GM12878 (cell line): ENCODE results near the gene ARVCF. TPM values are rescaled to one million over a fixed set of nuclear protein-coding genes. Genes with fewer than 3 reads are reported as not detected.

Experiments used
- ATAC-seq: fragments of 200-7000 bp; cut with Tn5 transposase; 3 replicates; pipeline ENCODE4 v1.9.1; 2020; ENCODE audit warnings: mild to moderate bottlenecking, moderate library complexity
- BruUV-seq: library from RNA; stranded (reverse); fragments of 400-500 nt; replicated peaks from 2 replicates; lab custom pipeline; 2021; lab: Mats Ljungman, UMichigan
- CTCF ChIA-PET: fragments of 300-600 bp; sonication (Branson Sonifier 250); formaldehyde crosslinking; extraction: SDS; loops from one replicate; lab custom pipeline; 2021; ENCODE audit warnings: inconsistent platforms; lab: Yijun Ruan, JAX
- POLR2A ChIA-PET: fragments of 350-600 bp; formaldehyde crosslinking; extraction: SDS; loops from one replicate; lab custom pipeline; 2021; ENCODE audit warnings: inconsistent platforms; lab: Charles Lee
- RAD21 ChIA-PET: fragments of 300-600 bp; sonication (Branson Sonifier 250); formaldehyde crosslinking; loops from one replicate; lab custom pipeline; 2023; ENCODE audit warnings: antibody characterized with exemption; ENCODE audit not compliant: unreplicated experiment; lab: Charles Lee
- SMC1A ChIA-PET: fragments of 300-600 bp; sonication (Branson Sonifier 250); formaldehyde crosslinking; loops from one replicate; lab custom pipeline; 2023; ENCODE audit not compliant: unreplicated experiment, uncharacterized antibody; lab: Charles Lee
- DNase-seq: peaks from one replicate; pipeline ENCODE4 v3.0.0-alpha.2; 2011; ENCODE audit warnings: low read depth, low spot score
- FAIRE-seq: peaks from 3 replicates; lab custom pipeline; 2011; peaks lifted over from hg19 to GRCh38; lab: Jason Lieb, UNC
- H2AFZ ChIP-seq: 2 replicates; pipeline ENCODE4 v1.6.0; 2011; ENCODE audit warnings: low read depth, low read length, control low read depth; ENCODE audit not compliant: control insufficient read depth
- H3K27ac ChIP-seq: 2 replicates; pipeline ENCODE4 v1.5.1; 2011; ENCODE audit warnings: control low read depth; ENCODE audit not compliant: control insufficient read depth, insufficient read depth
- H3K27me3 ChIP-seq, 2 experiments: replicated peaks in 1 of 2; 2 replicates each; pipeline versions ENCODE4 v1.6.0 to v1.6.1; 2011; ENCODE audit warnings: low read length in 1 of 2; ENCODE audit not compliant: control insufficient read depth in 2 of 2, insufficient read depth in 2 of 2
- H3K36me3 ChIP-seq, 2 experiments: 2 replicates each; pipeline ENCODE4 v1.5.1; 2011; ENCODE audit warnings: low read length in 1 of 2; ENCODE audit not compliant: control insufficient read depth in 2 of 2, insufficient read depth in 2 of 2
- H3K4me1 ChIP-seq: 2 replicates; pipeline ENCODE4 v1.6.1; 2011; ENCODE audit warnings: mild to moderate bottlenecking, low read length, moderate library complexity, mixed read lengths; ENCODE audit not compliant: control insufficient read depth, insufficient read depth
- H3K4me2 ChIP-seq: 2 replicates; pipeline ENCODE4 v1.6.0; 2011; ENCODE audit warnings: control low read depth; ENCODE audit not compliant: control insufficient read depth, insufficient read depth
- H3K4me3 ChIP-seq: fragments of 200-600 bp; sonication (generic); 2 replicates; pipeline ENCODE4 v1.5.1; 2016
- H3K79me2 ChIP-seq: 2 replicates; pipeline ENCODE4 v1.6.0; 2011; ENCODE audit warnings: low read length; ENCODE audit not compliant: control insufficient read depth, insufficient read depth
- H3K9ac ChIP-seq: 2 replicates; pipeline ENCODE4 v1.8.0; 2011; ENCODE audit warnings: low read length, control low read depth, mixed read lengths; ENCODE audit not compliant: control insufficient read depth, insufficient read depth
- H3K9me3 ChIP-seq: replicated peaks from 3 replicates; pipeline ENCODE4 v1.5.1; 2011; ENCODE audit warnings: mild to moderate bottlenecking, low read length; ENCODE audit not compliant: control insufficient read depth, insufficient read depth
- H4K20me1 ChIP-seq: 2 replicates; pipeline ENCODE4 v1.6.0; 2011; ENCODE audit not compliant: control insufficient read depth, insufficient read depth
- CBFB ChIP-seq: IDR thresholded peaks from 2 replicates; pipeline ENCODE4 v1.6.1; 2016; ENCODE audit warnings: antibody characterized with exemption, low read depth
- CEBPZ ChIP-seq: fragments of 150-350 bp; IDR thresholded peaks from 2 replicates; pipeline ENCODE4 v1.6.1; 2016; ENCODE audit warnings: low read depth, low read length
- CHD2 ChIP-seq: IDR thresholded peaks from 2 replicates; pipeline ENCODE4 v1.6.1; 2011; ENCODE audit warnings: low read depth, low read length, improper control_type of control experiment, borderline replicate concordance
- EED ChIP-seq: sonication (generic); IDR thresholded peaks from 2 replicates; pipeline ENCODE4 v1.6.1; 2016; ENCODE audit warnings: antibody characterized with exemption, low read depth
- HDAC2 ChIP-seq: fragments of 200-600 bp; sonication (generic); IDR thresholded peaks from 2 replicates; pipeline ENCODE4 v1.6.1; 2017
- JUNB ChIP-seq: IDR thresholded peaks from 2 replicates; pipeline ENCODE4 v1.6.1; 2016; ENCODE audit warnings: antibody characterized with exemption, mild to moderate bottlenecking
- MAX ChIP-seq: IDR thresholded peaks from 2 replicates; pipeline ENCODE4 v1.6.1; 2012; ENCODE audit warnings: low read depth, low read length, improper control_type of control experiment
- MEF2A ChIP-seq: IDR thresholded peaks from 2 replicates; pipeline ENCODE4 v1.6.1; 2011; ENCODE audit warnings: low read depth, mild to moderate bottlenecking, low read length, moderate library complexity; ENCODE audit not compliant: insufficient read depth
- MTA3 ChIP-seq: IDR thresholded peaks from 2 replicates; pipeline ENCODE4 v1.6.1; 2012; ENCODE audit warnings: low read length, inconsistent platforms, borderline replicate concordance
- NFYB ChIP-seq: IDR thresholded peaks from 2 replicates; pipeline ENCODE4 v1.6.1; 2011; ENCODE audit warnings: low read depth, mild to moderate bottlenecking, low read length, improper control_type of control experiment, moderate library complexity; ENCODE audit not compliant: insufficient read depth
- RBBP5 ChIP-seq: fragments of 200-600 bp; sonication (generic); conservative IDR thresholded peaks from 2 replicates; pipeline ENCODE4 v1.6.1; 2016
- RELB ChIP-seq: fragments of 450-650 bp; IDR thresholded peaks from 2 replicates; pipeline ENCODE4 v1.6.1; 2017; ENCODE audit warnings: low read depth, mild to moderate bottlenecking, moderate library complexity
- SMAD5 ChIP-seq: IDR thresholded peaks from 2 replicates; pipeline ENCODE4 v1.6.1; 2016; ENCODE audit warnings: antibody characterized with exemption, low read depth
- SUPT20H ChIP-seq: IDR thresholded peaks from 2 replicates; pipeline ENCODE4 v1.6.1; 2011; ENCODE audit warnings: low read depth, mild to moderate bottlenecking, low read length, moderate library complexity, borderline replicate concordance; ENCODE audit not compliant: control insufficient read depth
- WRNIP1 ChIP-seq: IDR thresholded peaks from 2 replicates; pipeline ENCODE4 v1.6.1; 2011; ENCODE audit warnings: low read depth, low read length, improper control_type of control experiment, borderline replicate concordance
- ZNF384 ChIP-seq: IDR thresholded peaks from 2 replicates; pipeline ENCODE4 v1.6.1; 2012; ENCODE audit warnings: low read depth, mild to moderate bottlenecking, low read length, improper control_type of control experiment, borderline replicate concordance
- ZSCAN29 ChIP-seq: fragments of 450-650 bp; IDR thresholded peaks from 2 replicates; pipeline ENCODE4 v1.6.1; 2017; ENCODE audit warnings: mild to moderate bottlenecking, moderate library complexity
- WGBS: methylation state at CpG from one replicate; pipeline ENCODE4 v1.1.6; 2016; ENCODE audit warnings: low lambda C conversion rate; ENCODE audit not compliant: insufficient replicate concordance, insufficient coverage; ENCODE audit errors: missing lambda C conversion rate; 5-methylcytosine and 5-hydroxymethylcytosine counted together
- in situ Hi-C: fragments of 300-500 bp; cut with MboI; formaldehyde crosslinking; loops from 9 replicates; pipeline ENCODE4 v1.14.3; 2018; ENCODE audit warnings: mixed read lengths
- intact Hi-C: fragments of 100-400 bp; cut with micrococcal nuclease; formaldehyde crosslinking; loops from one replicate; pipeline ENCODE4 v1.14.2; 2022; ENCODE audit not compliant: unreplicated experiment
- polyA plus RNA-seq, 11 experiments: library from polyadenylated mRNA; depleted of rRNA in 4 of 11; unstranded in 6 of 11; stranded (reverse) in 5 of 11; fragments of >200 nt; fragmentation: Nextera tagmentation in 4 of 11; fragmentation: Illumina TruSeq in 1 of 11; extraction: Ambion mirVana in 4 of 11; extraction: Trizol in 1 of 11; gene quantifications; 1 replicate in 1 of 11; 2 replicates in 10 of 11; pipeline versions ENCODE4 v1.2.1 to v1.2.3, GENCODE V29; 2011 to 2016; ENCODE audit warnings: inconsistent platforms in 2 of 11, missing spikeins in 2 of 11, low read depth in 1 of 11
- total RNA-seq, 4 experiments: library from RNA; depleted of rRNA in 3 of 4; stranded (reverse); fragments of >200 nt in 3 of 4; fragmentation: Illumina TruSeq in 1 of 4; extraction: Trizol in 1 of 4; gene quantifications; 2 replicates each; pipeline versions ENCODE4 v1.2.1 to v1.2.3, GENCODE V29; 2013 to 2021

ARVCF gene
- total and polyA plus RNA-seq, 10 of the 15 experiments (the other 5 are each of a cell fraction or from before 2014, with no cell fraction given), result 0.13 to 1.9 (median 1.0) TPM; not detected in 2

- SMC1A ChIA-PET, result no interaction called here
- no peaks in the 10 kb centered on the region for H3K9me3 ChIP-seq
- ATAC-seq (no peak), DNase-seq (no peak)
- H3K27me3 ChIP-seq, result no peaks in the 10 kb centered on the region
- no TSS peak for BruUV-seq
- in situ Hi-C loops, result no loop called here
- TF ChIP-seq ZSCAN29 (no peak), CEBPZ (no peak), HDAC2 (no peak), MTA3 (no peak), MEF2A (no peak), EED (no peak), SMAD5 (no peak), CBFB (no peak), CHD2 (no peak), WRNIP1 (no peak), JUNB (no peak), SUPT20H (no peak), RBBP5 (no peak), NFYB (no peak), ZNF384 (no peak), RELB (no peak), MAX (no peak)
- TF ChIP-seq, all 136 proteins: peak for 0
- H2AFZ ChIP-seq, result no peak overlapping the region
- ChIA-PET POLR2A (no interaction called here), CTCF (interaction anchor here (1.0 to 1.4 kb wide), 2 partner anchors 18 to 24 kb away, joined by 3 to 4 read pairs; no protein-coding TSS in a partner anchor), RAD21 (interaction anchor here (0.6 kb wide), 1 partner anchor 90 kb away, joined by 3 read pairs; no protein-coding TSS in a partner anchor)
- FAIRE-seq, result no peak
- no peaks in the 10 kb centered on the region for H3K4me1 ChIP-seq
- no peak overlapping the region for H3K27ac ChIP-seq
- H3K9ac ChIP-seq, result no peak overlapping the region
- H3K36me3 ChIP-seq, result no peaks in the 10 kb centered on the region; a peak in 1 of 4 replicates
- intact Hi-C loops, result no loop called here
- no peaks in the 10 kb centered on the region for H4K20me1 ChIP-seq
- H3K4me3 ChIP-seq, result no peak overlapping the region
- no peaks in the 10 kb centered on the region for H3K79me2 ChIP-seq
- H3K4me2 ChIP-seq, result no peak overlapping the region
- 85% methylated on average over 12 of the region's 12 CpGs for WGBS
Observed at GRCh38 chr22:19923914-19924513, 92.6 kb downstream of the ARVCF start.
